Type B pancreatic cell (in vitro differentiated cells): ENCODE data around the gene EFS. TPM values are rescaled to one million over a fixed set of nuclear protein-coding genes. Genes with fewer than 3 reads are reported as not detected.
A peak's percentile ranks its signal among the peaks of the same experiment; 100 is the strongest.

Experiments used
- DNase-seq: peaks from one replicate; pipeline ENCODE4 v3.0.0; 2021; ENCODE audit warnings: mixed read lengths; ENCODE audit not compliant: unreplicated experiment; ENCODE audit errors: extremely low spot score
- H3K27ac Mint-ChIP-seq: 2 replicates; pipeline ENCODE4 v1.8.0; 2021; ENCODE audit warnings: mild to moderate bottlenecking, mixed read lengths
- H3K27me3 Mint-ChIP-seq: 2 replicates; pipeline ENCODE4 v1.8.0; 2021; ENCODE audit warnings: mixed read lengths
- H3K36me3 Mint-ChIP-seq: 2 replicates; pipeline ENCODE4 v1.8.0; 2021; ENCODE audit warnings: mixed read lengths
- H3K4me1 Mint-ChIP-seq: one replicate; pipeline ENCODE4 v1.8.0; 2021; ENCODE audit warnings: mixed read lengths; ENCODE audit not compliant: unreplicated experiment
- H3K4me3 Mint-ChIP-seq: 2 replicates; pipeline ENCODE4 v1.8.0; 2021; ENCODE audit warnings: mild to moderate bottlenecking, mixed read lengths
- H3K9me3 Mint-ChIP-seq: 2 replicates; pipeline ENCODE4 v1.8.0; 2021; ENCODE audit warnings: mixed read lengths
- total RNA-seq: library from RNA; stranded (reverse); gene quantifications from 2 replicates; pipeline ENCODE4 v1.2.1, GENCODE V29; 2021; ENCODE audit warnings: low replicate concordance
- TF ChIP-seq, protein P1 (sequence below): fragments of 200-600 bp; sonication (generic); conservative IDR thresholded peaks from 2 replicates; pipeline ENCODE4 v1.5.0; 2021; ENCODE audit warnings: antibody characterized with exemption, mild to moderate bottlenecking

EFS gene
- total RNA-seq, 1 donor from 2014 or later: 59.3 TPM

DNA sequence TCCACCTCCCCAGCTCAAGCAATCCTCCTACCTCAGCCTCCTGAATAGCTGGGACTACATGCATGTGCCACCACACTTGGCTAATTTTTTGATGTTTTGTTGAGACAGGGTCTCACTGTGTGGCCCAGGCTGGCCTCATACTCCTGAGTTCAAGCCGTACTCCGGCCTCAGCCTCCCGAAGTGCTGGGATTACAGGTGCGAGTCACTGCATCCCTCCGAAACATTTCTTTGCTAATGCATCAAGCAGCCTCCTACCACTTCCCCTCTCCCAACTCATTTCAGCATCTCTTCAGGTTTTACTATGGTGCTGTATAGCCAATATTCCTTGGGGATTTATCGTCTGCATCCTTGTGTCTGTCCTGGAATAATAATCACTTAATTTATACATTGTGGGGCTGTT is 10.0 kb downstream of the EFS start:
- Mint-ChIP-seq H3K4me3 (no peak overlapping the region), H3K27ac (no peak overlapping the region), H3K36me3 (peaks cover 24% of the 10 kb centered on the region), H3K4me1 (peaks cover 9% of the 10 kb centered on the region), H3K27me3 (peaks cover 28% of the 10 kb centered on the region), H3K9me3 (no peaks in the 10 kb centered on the region)
- no peak for DNase-seq
- TF ChIP-seq, protein P1, sequence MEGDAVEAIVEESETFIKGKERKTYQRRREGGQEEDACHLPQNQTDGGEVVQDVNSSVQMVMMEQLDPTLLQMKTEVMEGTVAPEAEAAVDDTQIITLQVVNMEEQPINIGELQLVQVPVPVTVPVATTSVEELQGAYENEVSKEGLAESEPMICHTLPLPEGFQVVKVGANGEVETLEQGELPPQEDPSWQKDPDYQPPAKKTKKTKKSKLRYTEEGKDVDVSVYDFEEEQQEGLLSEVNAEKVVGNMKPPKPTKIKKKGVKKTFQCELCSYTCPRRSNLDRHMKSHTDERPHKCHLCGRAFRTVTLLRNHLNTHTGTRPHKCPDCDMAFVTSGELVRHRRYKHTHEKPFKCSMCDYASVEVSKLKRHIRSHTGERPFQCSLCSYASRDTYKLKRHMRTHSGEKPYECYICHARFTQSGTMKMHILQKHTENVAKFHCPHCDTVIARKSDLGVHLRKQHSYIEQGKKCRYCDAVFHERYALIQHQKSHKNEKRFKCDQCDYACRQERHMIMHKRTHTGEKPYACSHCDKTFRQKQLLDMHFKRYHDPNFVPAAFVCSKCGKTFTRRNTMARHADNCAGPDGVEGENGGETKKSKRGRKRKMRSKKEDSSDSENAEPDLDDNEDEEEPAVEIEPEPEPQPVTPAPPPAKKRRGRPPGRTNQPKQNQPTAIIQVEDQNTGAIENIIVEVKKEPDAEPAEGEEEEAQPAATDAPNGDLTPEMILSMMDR: no peak

DNA sequence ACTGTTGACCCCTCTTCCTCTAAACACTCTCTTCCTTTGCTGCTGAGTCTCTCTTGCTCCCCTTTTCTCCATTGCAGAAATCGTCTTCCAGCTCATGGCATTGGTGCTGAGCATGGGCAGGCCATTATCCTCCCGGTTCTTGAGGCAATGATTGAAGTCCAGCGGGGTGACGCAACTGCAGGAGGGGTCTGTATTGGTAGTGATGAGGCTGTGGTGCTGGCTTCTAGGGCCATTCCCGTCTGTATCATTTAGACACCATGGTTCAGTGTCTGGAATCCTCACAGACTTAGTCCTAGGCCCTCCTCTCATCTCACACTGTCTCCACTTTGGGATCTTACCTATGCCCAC is 11.6 kb downstream of the EFS start:
- peak overlapping the region; percentile 87 for H3K4me3 Mint-ChIP-seq
- peaks cover 9% of the 10 kb centered on the region for H3K4me1 Mint-ChIP-seq
- peaks cover 30% of the 10 kb centered on the region for H3K27me3 Mint-ChIP-seq
- no peaks in the 10 kb centered on the region for H3K9me3 Mint-ChIP-seq
- TF ChIP-seq, protein P1: no peak
- H3K36me3 Mint-ChIP-seq: peaks cover 21% of the 10 kb centered on the region
- DNase-seq: no peak
- H3K27ac Mint-ChIP-seq: no peak overlapping the region

DNA sequence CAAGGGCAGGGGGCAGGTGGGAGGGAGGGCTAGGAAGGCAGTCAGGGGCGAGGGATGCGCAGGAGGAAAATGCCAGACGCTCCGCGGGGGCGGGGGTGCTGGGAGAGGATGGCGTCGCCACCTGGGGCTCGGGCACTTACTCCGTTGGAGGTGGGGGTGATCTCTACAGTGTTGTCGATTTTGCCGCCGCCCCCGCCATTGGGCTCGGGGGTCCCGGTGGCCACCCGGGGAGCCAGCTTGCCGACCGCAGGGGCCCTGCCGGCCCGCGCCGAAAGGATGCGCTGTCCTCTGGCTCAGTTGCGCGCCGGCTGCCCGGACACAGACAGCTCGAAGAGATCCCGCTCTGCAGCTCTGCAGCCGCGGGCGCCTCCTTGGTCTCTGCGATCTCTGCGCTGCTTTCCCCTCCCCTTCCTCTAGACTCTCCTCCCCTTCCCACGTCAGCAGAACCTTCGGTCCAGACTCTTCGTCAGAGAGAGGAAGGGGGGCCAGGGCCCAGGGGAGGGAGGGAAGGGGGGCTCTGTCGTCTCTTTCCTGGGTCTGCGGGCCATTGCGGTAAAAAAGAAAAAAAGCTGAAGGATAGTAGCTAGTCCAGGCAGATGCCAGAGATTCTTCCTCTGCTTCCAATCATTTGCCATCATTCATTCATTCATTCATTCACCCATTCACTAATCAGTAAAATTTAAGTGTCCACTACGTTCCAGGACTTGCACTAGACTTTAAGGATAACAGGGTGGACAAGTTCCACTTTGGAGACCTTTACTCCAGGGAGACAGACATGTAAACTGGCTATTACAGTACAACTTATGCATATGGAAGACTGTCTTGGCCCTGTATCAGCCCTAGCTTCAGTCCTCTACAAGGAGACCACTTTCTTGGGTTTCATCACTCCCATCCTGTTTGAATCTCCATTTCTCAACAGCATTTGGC is 12.2 kb downstream of the EFS start, which contains the start of gene SLC22A17:
SLC22A17 (minus strand) TSS at position 382 of the 927 bp plus-strand sequence.
- Mint-ChIP-seq H3K4me3 (peak within 1 kb of the TSS; percentile 87), H3K4me1 (peaks cover 9% of the 10 kb centered on the region), H3K36me3 (peaks cover 17% of the 10 kb centered on the region), H3K27me3 (peaks cover 30% of the 10 kb centered on the region), H3K9me3 (no peaks in the 10 kb centered on the region), H3K27ac (peak within 1 kb of the TSS; percentile 78)
- DNase-seq: no peak
- TF ChIP-seq, protein P1: peak; percentile 41

DNA sequence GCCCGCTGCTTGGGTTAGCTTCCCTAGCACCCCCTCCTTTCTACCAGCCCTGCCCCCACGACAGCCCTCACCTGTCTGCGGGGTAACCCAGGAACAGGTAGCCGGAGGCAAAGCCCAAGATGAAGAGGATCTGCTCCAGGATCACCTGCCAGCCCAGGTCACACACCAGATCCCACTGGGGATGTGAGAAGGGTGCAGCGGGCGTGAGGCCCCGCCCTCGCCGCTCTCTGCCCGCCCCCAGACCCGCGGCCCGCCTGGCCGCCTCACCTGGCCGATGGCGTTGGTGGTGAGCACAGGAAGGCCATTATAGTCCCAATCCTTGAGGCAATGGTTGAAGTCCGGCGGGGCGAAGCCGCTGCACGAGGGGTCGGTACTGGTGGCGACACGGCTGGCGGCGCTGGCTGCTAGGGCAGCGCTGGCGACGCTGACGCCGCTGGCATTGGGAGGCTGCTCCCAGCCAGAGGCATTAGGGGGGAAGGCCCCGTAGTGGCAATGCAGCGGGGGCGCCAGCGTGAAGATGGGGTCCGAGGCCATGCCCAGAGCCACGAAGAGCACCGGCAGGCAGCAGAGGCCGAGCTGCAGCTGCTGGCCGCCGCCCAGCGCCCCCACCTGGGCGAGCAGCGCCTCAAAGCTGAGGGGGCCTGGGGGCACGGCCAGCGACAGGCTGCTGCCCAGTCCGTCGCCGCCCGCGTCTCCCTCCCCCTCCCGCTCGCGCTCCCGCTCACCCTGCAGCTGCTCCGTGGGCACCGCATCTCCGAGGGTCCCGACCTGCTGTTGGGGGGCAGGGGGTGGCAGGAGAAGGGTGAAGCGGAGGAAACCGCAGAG is 13.1 kb downstream of the EFS start:
- TF ChIP-seq, protein P1: no peak
- H3K36me3 Mint-ChIP-seq: peaks cover 17% of the 10 kb centered on the region
- H3K4me3 Mint-ChIP-seq: peak overlapping the region; percentile 87
- DNase-seq: no peak
- H3K4me1 Mint-ChIP-seq: peaks cover 9% of the 10 kb centered on the region
- peaks cover 30% of the 10 kb centered on the region for H3K27me3 Mint-ChIP-seq
- no peaks in the 10 kb centered on the region for H3K9me3 Mint-ChIP-seq
- H3K27ac Mint-ChIP-seq: no peak overlapping the region

DNA sequence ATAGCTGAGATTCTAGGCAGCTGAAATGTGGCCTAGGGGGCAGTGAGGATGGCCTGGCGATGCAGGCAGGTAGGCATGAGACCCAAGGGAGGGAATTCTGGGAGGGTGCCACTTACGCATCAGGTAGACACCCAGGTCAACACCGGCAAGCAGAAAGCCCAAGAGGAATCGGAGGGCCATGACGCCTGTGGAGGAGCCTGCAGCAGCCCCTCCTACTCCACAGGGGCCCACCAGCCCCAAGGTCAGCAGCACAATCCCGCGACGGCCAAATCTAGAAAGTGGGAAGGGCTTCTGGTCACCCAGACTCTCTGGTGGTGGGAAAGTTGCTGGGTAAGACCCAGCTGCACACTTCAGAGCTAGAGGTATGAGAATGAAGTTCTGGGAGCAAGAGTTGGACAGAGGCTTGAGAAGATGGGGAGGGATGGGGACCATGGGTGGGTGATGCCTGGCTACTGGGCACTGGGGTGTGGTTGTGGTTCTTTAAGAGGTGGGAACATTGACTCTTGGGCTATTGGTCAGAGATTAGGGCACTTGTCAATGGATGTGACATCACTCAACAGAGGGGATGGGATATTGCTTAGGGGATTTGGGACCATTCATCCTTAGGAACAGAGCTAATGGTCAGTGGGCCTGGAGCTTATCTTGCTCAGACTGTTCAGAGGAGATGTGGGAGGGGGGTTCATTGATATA is 15.7 kb downstream of the EFS start:
- no peak for DNase-seq
- Mint-ChIP-seq H3K9me3 (no peaks in the 10 kb centered on the region), H3K4me1 (peaks cover 9% of the 10 kb centered on the region), H3K4me3 (peak overlapping the region; percentile 53), H3K36me3 (peaks cover 14% of the 10 kb centered on the region), H3K27ac (no peak overlapping the region), H3K27me3 (peaks cover 29% of the 10 kb centered on the region)
- TF ChIP-seq, protein P1: no peak
